AG09319 (cell line): Measurements from ENCODE around the gene FOXL3.

ENCODE experiments used
- DNase-seq: peaks from one replicate; pipeline ENCODE4 v3.0.0-alpha.2; 2010; ENCODE audit warnings: low read depth; ENCODE audit errors: extremely low read depth
- TF ChIP-seq, protein P1 (sequence below): IDR thresholded peaks from 2 replicates; pipeline ENCODE4 v1.5.1; 2011; ENCODE audit warnings: low read depth, mild to moderate bottlenecking, inconsistent platforms, low read length, moderate library complexity

The FOXL3 gene

DNA sequence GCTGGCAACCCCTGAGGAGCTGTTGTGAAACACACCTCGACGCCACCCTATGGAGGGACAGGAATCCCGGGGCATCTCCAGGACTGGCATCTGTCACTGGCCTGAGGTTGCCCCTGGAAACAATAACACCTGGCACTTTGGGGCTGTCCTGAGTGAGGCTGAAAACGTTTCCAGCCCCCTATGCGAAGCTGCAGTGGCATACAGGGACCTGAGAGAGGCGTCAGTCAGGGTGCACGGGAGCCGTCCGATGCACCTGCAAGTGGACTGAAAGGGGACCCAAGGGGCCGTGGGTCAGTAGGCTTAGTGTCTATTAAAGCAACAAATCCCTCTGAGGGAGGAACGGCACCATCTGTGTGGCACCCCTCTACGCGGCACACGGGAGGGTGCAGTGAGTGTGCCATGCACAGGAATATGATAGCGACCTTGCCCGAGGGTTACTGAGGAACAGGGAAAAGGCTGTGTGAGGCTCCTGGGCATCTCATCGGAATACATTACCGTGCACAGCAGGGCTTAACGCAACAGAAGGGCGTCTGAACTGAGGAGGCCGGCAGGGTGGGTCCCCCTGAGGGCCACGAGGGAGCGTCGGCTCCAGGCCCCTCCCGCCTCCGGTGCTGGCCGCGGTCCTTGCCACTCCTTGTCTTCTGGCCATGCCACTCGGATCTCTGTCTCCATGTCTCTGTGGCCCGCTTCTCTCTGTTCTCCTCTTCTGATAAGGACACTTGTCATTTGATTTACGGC lies 50.4 kb downstream of the FOXL3 start:
- TF ChIP-seq, protein P1, sequence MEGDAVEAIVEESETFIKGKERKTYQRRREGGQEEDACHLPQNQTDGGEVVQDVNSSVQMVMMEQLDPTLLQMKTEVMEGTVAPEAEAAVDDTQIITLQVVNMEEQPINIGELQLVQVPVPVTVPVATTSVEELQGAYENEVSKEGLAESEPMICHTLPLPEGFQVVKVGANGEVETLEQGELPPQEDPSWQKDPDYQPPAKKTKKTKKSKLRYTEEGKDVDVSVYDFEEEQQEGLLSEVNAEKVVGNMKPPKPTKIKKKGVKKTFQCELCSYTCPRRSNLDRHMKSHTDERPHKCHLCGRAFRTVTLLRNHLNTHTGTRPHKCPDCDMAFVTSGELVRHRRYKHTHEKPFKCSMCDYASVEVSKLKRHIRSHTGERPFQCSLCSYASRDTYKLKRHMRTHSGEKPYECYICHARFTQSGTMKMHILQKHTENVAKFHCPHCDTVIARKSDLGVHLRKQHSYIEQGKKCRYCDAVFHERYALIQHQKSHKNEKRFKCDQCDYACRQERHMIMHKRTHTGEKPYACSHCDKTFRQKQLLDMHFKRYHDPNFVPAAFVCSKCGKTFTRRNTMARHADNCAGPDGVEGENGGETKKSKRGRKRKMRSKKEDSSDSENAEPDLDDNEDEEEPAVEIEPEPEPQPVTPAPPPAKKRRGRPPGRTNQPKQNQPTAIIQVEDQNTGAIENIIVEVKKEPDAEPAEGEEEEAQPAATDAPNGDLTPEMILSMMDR, result no peak

More for the DNA sequence above, 50.4 kb downstream of the FOXL3 start:
- DNase-seq, result no peak
